Adrenal gland (tissue), 5 donors: ENCODE data around the gene TULP3.

ENCODE experiments used
- CTCF ChIP-seq, 6 experiments: fragments of 450-650 bp in 4 of 6; fragments of 200-600 bp in 2 of 6; sonication (generic) in 1 of 6; IDR thresholded peaks; 1 replicate in 5 of 6; 2 replicates in 1 of 6; pipeline versions ENCODE4 v1.5.1 to v1.8.0; 2016 to 2021; ENCODE audit warnings: antibody characterized with exemption in 6 of 6, mild to moderate bottlenecking in 2 of 6, moderate library complexity in 1 of 6
- POLR2A ChIP-seq, 2 donors: fragments of 450-650 bp; IDR thresholded peaks; one replicate each; pipeline ENCODE4 v1.6.1; 2017; ENCODE audit warnings: antibody characterized with exemption in 2 of 2, mild to moderate bottlenecking in 2 of 2, moderate library complexity in 1 of 2
- donor health status: DM: no; HTN: no; CAD: no.

GRCh38 chr12:2963154-2963759 is 72.6 kb downstream of the TULP3 start:
- TF ChIP-seq POLR2A (IDR thresholded peaks at IDR 0.05) = no peak
- no peak for TF ChIP-seq CTCF (IDR thresholded peaks at IDR 0.05)
